ENCODE data around the gene CSNK1G3. TPM values are rescaled to one million over a fixed set of nuclear protein-coding genes. Genes with fewer than 3 reads are reported as not detected.

CSNK1G3 gene
- polyA plus RNA-seq, 2 of the 4 experiments (the other 2 are of a cell fraction): 24.0 to 50.9 TPM

- WGBS (ENCODE audit: missing lambda C conversion rate): 90% methylated on average over 4 of the region's 4 CpGs
- TF ChIP-seq CBX2 (IDR thresholded peaks at IDR 0.05; ENCODE audit: borderline replicate concordance, low read depth): no peak
- no peak for TF ChIP-seq ZC3H11A (IDR thresholded peaks at IDR 0.05)
- TF ChIP-seq ESRRA (IDR thresholded peaks at IDR 0.05; ENCODE audit: borderline replicate concordance, low read length): no peak
- no peak for TF ChIP-seq JUN (IDR thresholded peaks at IDR 0.05)
- no peak for TF ChIP-seq RCOR1 (IDR thresholded peaks at IDR 0.05; ENCODE audit: low read depth, low read length)
- TF ChIP-seq FOXS1 (CRISPR knock-in tag; IDR thresholded peaks at IDR 0.05): no peak
- no peak for TF ChIP-seq RARB (CRISPR knock-in tag; IDR thresholded peaks at IDR 0.05)
- TF ChIP-seq RAD21 (conservative IDR thresholded peaks at IDR 0.05 in 1 of 2, IDR thresholded peaks at IDR 0.05 in 1 of 2): no peak
- no peak for TF ChIP-seq EHF (CRISPR knock-in tag; IDR thresholded peaks at IDR 0.05)
- no peak for TF ChIP-seq HOXA7 (CRISPR knock-in tag; IDR thresholded peaks at IDR 0.05)
- TF ChIP-seq KDM5A (IDR thresholded peaks at IDR 0.05): no peak
- TF ChIP-seq, protein P1, sequence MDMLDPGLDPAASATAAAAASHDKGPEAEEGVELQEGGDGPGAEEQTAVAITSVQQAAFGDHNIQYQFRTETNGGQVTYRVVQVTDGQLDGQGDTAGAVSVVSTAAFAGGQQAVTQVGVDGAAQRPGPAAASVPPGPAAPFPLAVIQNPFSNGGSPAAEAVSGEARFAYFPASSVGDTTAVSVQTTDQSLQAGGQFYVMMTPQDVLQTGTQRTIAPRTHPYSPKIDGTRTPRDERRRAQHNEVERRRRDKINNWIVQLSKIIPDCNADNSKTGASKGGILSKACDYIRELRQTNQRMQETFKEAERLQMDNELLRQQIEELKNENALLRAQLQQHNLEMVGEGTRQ (IDR thresholded peaks at IDR 0.05): no peak
- TF ChIP-seq, protein P2, sequence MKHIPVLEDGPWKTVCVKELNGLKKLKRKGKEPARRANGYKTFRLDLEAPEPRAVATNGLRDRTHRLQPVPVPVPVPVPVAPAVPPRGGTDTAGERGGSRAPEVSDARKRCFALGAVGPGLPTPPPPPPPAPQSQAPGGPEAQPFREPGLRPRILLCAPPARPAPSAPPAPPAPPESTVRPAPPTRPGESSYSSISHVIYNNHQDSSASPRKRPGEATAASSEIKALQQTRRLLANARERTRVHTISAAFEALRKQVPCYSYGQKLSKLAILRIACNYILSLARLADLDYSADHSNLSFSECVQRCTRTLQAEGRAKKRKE (CRISPR knock-in tag; IDR thresholded peaks at IDR 0.05; ENCODE audit: low read depth): no peak
- TF ChIP-seq SMC3 (IDR thresholded peaks at IDR 0.05): no peak
Measured at GRCh38 chr5:123528878-123529277, 16.9 kb downstream of the CSNK1G3 start.

GRCh38 chr5:123530728-123531127, 18.8 kb downstream of the CSNK1G3 start:
- 89% methylated on average over 3 of the region's 3 CpGs for WGBS (ENCODE audit: missing lambda C conversion rate)
- Histone ChIP-seq H3K9me3 (no peaks in the 10 kb centered on the region), H3K4me3 (no peak overlapping the region), H3K27ac (no peak overlapping the region), H3K4me1 (peaks cover 13% of the 10 kb centered on the region; the same call in 2 of the 3 replicates), H3K4me2 (no peak overlapping the region)
- TF ChIP-seq TFCP2L1 (CRISPR knock-in tag; IDR thresholded peaks at IDR 0.05): no peak
- TF ChIP-seq, protein P1 (IDR thresholded peaks at IDR 0.05): no peak
- no peak for TF ChIP-seq ZC3H11A (IDR thresholded peaks at IDR 0.05)
- no peak for TF ChIP-seq CBX8 (IDR thresholded peaks at IDR 0.05)
- TF ChIP-seq CHD4 (IDR thresholded peaks at IDR 0.05; ENCODE audit: borderline replicate concordance): no peak
- TF ChIP-seq NFE2L2 (conservative IDR thresholded peaks at IDR 0.05; ENCODE audit: low read length): no peak
- no peak for TF ChIP-seq KDM1A (IDR thresholded peaks at IDR 0.05; ENCODE audit: low read depth)
- TF ChIP-seq CHD2 (IDR thresholded peaks at IDR 0.05; ENCODE audit: low read length, partially characterized antibody): no peak
- no peak for TF ChIP-seq TP53 (CRISPR knock-in tag; IDR thresholded peaks at IDR 0.05)
- TF ChIP-seq MAZ (IDR thresholded peaks at IDR 0.05; ENCODE audit: borderline replicate concordance, low read depth, low read length): no peak
- TF ChIP-seq EHF (CRISPR knock-in tag; IDR thresholded peaks at IDR 0.05): no peak
- TF ChIP-seq HMGXB4 (CRISPR knock-in tag; IDR thresholded peaks at IDR 0.05; ENCODE audit: borderline replicate concordance): no peak
- FAIRE-seq (no peak), ATAC-seq (no peak), DNase-seq (ENCODE audit: low read depth in 1 of 2, low spot score in 1 of 2) (no peak)
- ChIA-PET POLR2A (interaction anchor here (0.7 to 1.0 kb wide), 2 partner anchors 19 kb away, joined by 4 read pairs; partner anchors contain the start of gene CSNK1G3), CTCF (interaction anchor here (0.6 kb wide), 1 partner anchor 262 kb away, joined by 3 read pairs; no protein-coding TSS in a partner anchor)

More at GRCh38 chr5:123528878-123529277, 16.9 kb downstream of the CSNK1G3 start:
- CTCF ChIA-PET: no interaction called here
- Histone ChIP-seq H3K4me2 (no peak overlapping the region), H3K4me3 (no peak overlapping the region), H3K9me3 (no peaks in the 10 kb centered on the region), H3K27ac (no peak overlapping the region), H3K4me1 (peaks cover 18% of the 10 kb centered on the region; the same call in 2 of the 3 replicates)
- POLR2A ChIA-PET: no interaction called here
- DNase-seq (ENCODE audit: low read depth in 1 of 2, low spot score in 1 of 2) (no peak), ATAC-seq (no peak), FAIRE-seq (no peak)

All from A549 (cell line).